ENCODE data around the gene MON1B.

DNA sequence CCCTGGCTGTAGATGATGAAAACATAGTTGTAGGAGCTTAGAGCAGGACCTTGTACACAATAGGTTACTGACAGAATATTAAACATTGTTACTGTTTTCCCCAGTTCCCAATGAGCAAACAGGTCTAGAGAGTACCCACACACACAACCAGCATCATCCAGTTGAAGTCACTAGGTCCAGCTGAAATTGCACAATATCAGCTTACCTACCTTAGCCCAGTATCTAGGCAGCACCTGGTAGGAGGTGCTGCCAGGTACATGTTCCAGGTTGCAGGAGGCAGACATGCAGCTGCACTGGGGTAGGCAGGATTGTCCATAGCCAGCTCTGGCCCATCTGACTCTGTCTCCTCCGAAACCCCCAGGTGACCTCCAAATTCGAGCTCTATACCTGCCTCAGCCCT is 6.8 kb downstream of the MON1B start:
- TF ChIP-seq TARDBP (IDR thresholded peaks at IDR 0.05; ENCODE audit: borderline replicate concordance), result no peak
- TF ChIP-seq CHD4 (IDR thresholded peaks at IDR 0.05), result no peak
- no peak for TF ChIP-seq GABPA (IDR thresholded peaks at IDR 0.05; ENCODE audit: low read depth)
- TF ChIP-seq BMI1 (IDR thresholded peaks at IDR 0.05; ENCODE audit: borderline replicate concordance), result no peak

Data from GM12878 (cell line).